Gastrocnemius medialis (tissue), 4 donors: ENCODE results near the gene GLB1L2. TPM values are rescaled to one million over a fixed set of nuclear protein-coding genes. Genes with fewer than 3 reads are reported as not detected.

ENCODE experiments used
- ATAC-seq, 2 donors: fragments of 150-250 bp; one replicate each; pipeline ENCODE4 v1.9.1; 2016
- DNase-seq, 2 donors: peaks; one replicate each; pipeline ENCODE4 v3.0.0-alpha.2; 2019
- H3K27ac ChIP-seq, 4 donors: fragments of 200-600 bp; sonication (generic); 1 replicate in 1 of 4; 2 replicates in 3 of 4; pipeline ENCODE4 v1.5.1; 2016 to 2018; ENCODE audit warnings: mild to moderate bottlenecking in 2 of 4, moderate library complexity in 1 of 4
- H3K27me3 ChIP-seq, 3 donors: fragments of 200-600 bp; sonication (generic) in 2 of 3; 1 replicate in 1 of 3; 2 replicates in 2 of 3; pipeline versions ENCODE4 v1.5.1 to v1.6.0; 2016 to 2019; ENCODE audit warnings: mild to moderate bottlenecking in 1 of 3, moderate library complexity in 1 of 3
- H3K36me3 ChIP-seq, 2 donors: fragments of 200-600 bp; sonication (generic) in 1 of 2; one replicate each; pipeline ENCODE4 v1.5.1; 2017 to 2018
- H3K4me1 ChIP-seq, 2 donors: fragments of 200-600 bp; sonication (generic) in 1 of 2; one replicate each; pipeline ENCODE4 v1.5.1; 2016 to 2017; ENCODE audit warnings: mild to moderate bottlenecking in 2 of 2
- H3K4me3 ChIP-seq, 4 donors: fragments of 200-600 bp; sonication (generic) in 3 of 4; 1 replicate in 1 of 4; 2 replicates in 3 of 4; pipeline ENCODE4 v1.5.1; 2016 to 2019; ENCODE audit warnings: mild to moderate bottlenecking in 2 of 4
- H3K9me3 ChIP-seq, 3 donors: fragments of 200-600 bp; sonication (generic) in 2 of 3; 1 replicate in 1 of 3; 2 replicates in 2 of 3; pipeline ENCODE4 v1.5.1; 2016 to 2019
- CTCF ChIP-seq, 5 experiments: fragments of 450-650 bp in 3 of 5; fragments of 200-600 bp in 2 of 5; sonication (generic) in 2 of 5; IDR thresholded peaks in 4 of 5; conservative IDR thresholded peaks in 1 of 5; 1 replicate in 4 of 5; 2 replicates in 1 of 5; pipeline ENCODE4 v1.5.1; 2016 to 2019; ENCODE audit warnings: antibody characterized with exemption in 5 of 5, mild to moderate bottlenecking in 3 of 5, moderate library complexity in 3 of 5
- POLR2A ChIP-seq, 2 donors: fragments of 450-650 bp; IDR thresholded peaks; one replicate each; pipeline ENCODE4 v1.6.1; 2017; ENCODE audit warnings: antibody characterized with exemption in 2 of 2, mild to moderate bottlenecking in 2 of 2, moderate library complexity in 2 of 2
- in situ Hi-C, 4 donors: fragments of 200-750 bp; cut with MboI; loops; one replicate each; pipeline versions ENCODE4 v1.15.0 to v1.8.0; 2017; ENCODE audit warnings: low sequenced_read_pairs in 4 of 4
- intact Hi-C: fragments of 100-400 bp; cut with DNase I; formaldehyde crosslinking; loops from one replicate; pipeline ENCODE4 v1.15.1; 2023; ENCODE audit warnings: low total_unique reads
- total RNA-seq, 4 donors: library from RNA; depleted of rRNA; stranded (reverse); fragments of >200 nt; gene quantifications; one replicate each; pipeline versions ENCODE4 v1.1.0 to v1.2.3, GENCODE V29; 2016

The GLB1L2 gene
- total RNA-seq, 4 donors from 2014 or later = 0.33 to 2.9 (median 0.76) TPM; not detected in 1

GRCh38 chr11:134358165-134358855 is 26.5 kb downstream of the GLB1L2 start:
- DNase-seq (no peak), ATAC-seq (no peak)
- Histone ChIP-seq H3K4me1 (no peaks in the 10 kb centered on the region), H3K27me3 (no peaks in the 10 kb centered on the region), H3K4me3 (no peak overlapping the region), H3K27ac (no peak overlapping the region), H3K9me3 (no peaks in the 10 kb centered on the region), H3K36me3 (no peaks in the 10 kb centered on the region)
- intact Hi-C loops (no loop called here), in situ Hi-C loops (no loop called here)
- TF ChIP-seq CTCF (IDR thresholded peaks at IDR 0.05 in 4 of 5, conservative IDR thresholded peaks at IDR 0.05 in 1 of 5) (no peak), POLR2A (IDR thresholded peaks at IDR 0.05) (no peak)

GRCh38 chr11:134358856-134359490 is 27.2 kb downstream of the GLB1L2 start:
- intact Hi-C loops (no loop called here), in situ Hi-C loops (no loop called here)
- Histone ChIP-seq H3K27me3 (no peaks in the 10 kb centered on the region), H3K4me1 (no peaks in the 10 kb centered on the region), H3K4me3 (no peak overlapping the region), H3K27ac (no peak overlapping the region), H3K9me3 (no peaks in the 10 kb centered on the region), H3K36me3 (no peaks in the 10 kb centered on the region)
- DNase-seq = no peak
- ATAC-seq = no peak
- TF ChIP-seq CTCF (IDR thresholded peaks at IDR 0.05 in 4 of 5, conservative IDR thresholded peaks at IDR 0.05 in 1 of 5) = no peak
- TF ChIP-seq POLR2A (IDR thresholded peaks at IDR 0.05) = no peak

- no peaks in the 10 kb centered on the region for H3K36me3 ChIP-seq
- intact Hi-C loops = no loop called here
- no peak overlapping the region for H3K4me3 ChIP-seq
- in situ Hi-C loops = no loop called here
- no peaks in the 10 kb centered on the region for H3K4me1 ChIP-seq
- no peaks in the 10 kb centered on the region for H3K9me3 ChIP-seq
- H3K27ac ChIP-seq = no peak overlapping the region
- no peaks in the 10 kb centered on the region for H3K27me3 ChIP-seq
- ATAC-seq (no peak), DNase-seq (no peak)
- TF ChIP-seq CTCF (IDR thresholded peaks at IDR 0.05 in 4 of 5, conservative IDR thresholded peaks at IDR 0.05 in 1 of 5) = no peak
- no peak for TF ChIP-seq POLR2A (IDR thresholded peaks at IDR 0.05)
These were observed 27.9 kb downstream of the GLB1L2 start for GRCh38 chr11:134359646-134360045.

DNA sequence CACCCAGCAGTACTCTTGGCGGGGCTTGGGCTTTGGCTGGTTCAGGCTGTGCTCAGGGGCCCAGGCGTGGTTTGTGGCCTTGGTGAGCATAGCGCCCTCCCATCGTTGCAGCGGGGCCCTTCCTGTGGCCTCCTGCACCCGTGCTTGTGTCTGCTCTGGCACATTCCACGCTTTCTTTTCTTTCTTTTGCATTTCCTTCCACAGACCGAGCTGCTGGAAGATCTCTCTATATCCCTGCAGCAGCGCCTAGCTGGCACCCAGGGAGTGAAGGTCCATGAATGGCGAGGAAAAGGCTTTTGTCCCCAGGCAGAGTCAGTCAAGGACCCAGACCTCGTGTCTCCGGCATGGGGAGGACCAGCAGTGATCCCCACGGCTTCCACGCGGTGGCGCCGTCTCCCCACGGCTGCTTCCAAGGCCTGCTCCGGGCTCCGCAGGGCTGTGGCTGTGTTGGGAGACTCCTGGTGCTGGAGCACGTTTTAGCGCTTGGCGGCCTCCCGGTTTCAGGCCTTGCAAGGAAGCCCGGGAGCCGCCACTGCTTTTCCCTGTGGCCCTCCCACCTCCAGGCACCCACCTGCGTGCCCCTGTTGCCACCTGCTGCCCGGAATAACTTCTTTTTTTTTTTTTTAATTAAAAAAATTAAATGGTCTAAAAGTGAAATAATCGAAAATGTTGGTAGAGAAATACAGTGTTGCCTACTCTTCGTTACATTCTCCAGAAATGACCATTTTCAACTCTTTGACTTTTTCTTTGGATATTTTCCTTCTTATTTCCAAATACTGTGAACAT is 28.5 kb downstream of the GLB1L2 start:
- TF ChIP-seq POLR2A (IDR thresholded peaks at IDR 0.05) (no peak), CTCF (IDR thresholded peaks at IDR 0.05 in 4 of 5, conservative IDR thresholded peaks at IDR 0.05 in 1 of 5) (peak; percentile 11 to 59 (median 50))
- no peaks in the 10 kb centered on the region for H3K4me1 ChIP-seq
- DNase-seq = peak; percentile 18 to 23
- no peak overlapping the region for H3K4me3 ChIP-seq
- no peaks in the 10 kb centered on the region for H3K27me3 ChIP-seq
- in situ Hi-C loops (no loop called here), intact Hi-C loops (no loop called here)
- no peaks in the 10 kb centered on the region for H3K36me3 ChIP-seq
- no peak overlapping the region for H3K27ac ChIP-seq
- no peaks in the 10 kb centered on the region for H3K9me3 ChIP-seq
- peak in 1 of 2 donors; percentile 41 for ATAC-seq
